Ovary (tissue), 3 donors: ENCODE data around the gene RPL22.

Source experiments
- EP300 ChIP-seq: sonication (generic); formaldehyde crosslinking; IDR thresholded peaks from one replicate; pipeline ENCODE4 v1.6.1; 2017; ENCODE audit warnings: antibody characterized with exemption
- TF ChIP-seq, protein P1 (sequence below), 3 donors: fragments of 450-650 bp in 2 of 3; fragments of 200-600 bp in 1 of 3; IDR thresholded peaks; one replicate each; pipeline versions ENCODE4 v1.5.1 to v1.8.0; 2016 to 2022; ENCODE audit warnings: antibody characterized with exemption in 3 of 3, mild to moderate bottlenecking in 1 of 3
- donor health status: DM: no; HTN: no; CAD: no.

DNA sequence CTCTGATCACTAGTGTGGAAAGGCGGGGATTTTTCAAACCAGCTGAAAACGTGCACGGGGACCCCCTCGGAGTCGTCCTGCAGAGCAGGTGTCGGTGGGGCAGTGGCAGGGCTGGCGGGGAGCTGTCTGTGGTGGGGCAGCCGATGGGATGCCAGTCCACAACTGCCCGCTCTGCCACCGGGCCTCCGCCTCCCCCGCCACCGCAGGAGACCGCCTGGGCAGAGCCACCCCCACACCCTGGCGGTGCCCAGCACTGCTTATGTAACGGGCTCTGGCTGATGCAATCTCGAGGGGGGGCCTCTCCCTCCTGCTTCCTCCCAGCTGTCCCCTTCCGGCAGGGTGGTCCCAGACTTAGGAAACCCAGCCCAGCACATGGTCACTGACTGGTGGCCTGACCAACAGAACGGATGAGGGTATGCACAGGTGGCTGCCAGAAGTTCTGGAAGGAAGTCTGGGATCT lies 28.6 kb downstream of the RPL22 start:
- TF ChIP-seq, protein P1, sequence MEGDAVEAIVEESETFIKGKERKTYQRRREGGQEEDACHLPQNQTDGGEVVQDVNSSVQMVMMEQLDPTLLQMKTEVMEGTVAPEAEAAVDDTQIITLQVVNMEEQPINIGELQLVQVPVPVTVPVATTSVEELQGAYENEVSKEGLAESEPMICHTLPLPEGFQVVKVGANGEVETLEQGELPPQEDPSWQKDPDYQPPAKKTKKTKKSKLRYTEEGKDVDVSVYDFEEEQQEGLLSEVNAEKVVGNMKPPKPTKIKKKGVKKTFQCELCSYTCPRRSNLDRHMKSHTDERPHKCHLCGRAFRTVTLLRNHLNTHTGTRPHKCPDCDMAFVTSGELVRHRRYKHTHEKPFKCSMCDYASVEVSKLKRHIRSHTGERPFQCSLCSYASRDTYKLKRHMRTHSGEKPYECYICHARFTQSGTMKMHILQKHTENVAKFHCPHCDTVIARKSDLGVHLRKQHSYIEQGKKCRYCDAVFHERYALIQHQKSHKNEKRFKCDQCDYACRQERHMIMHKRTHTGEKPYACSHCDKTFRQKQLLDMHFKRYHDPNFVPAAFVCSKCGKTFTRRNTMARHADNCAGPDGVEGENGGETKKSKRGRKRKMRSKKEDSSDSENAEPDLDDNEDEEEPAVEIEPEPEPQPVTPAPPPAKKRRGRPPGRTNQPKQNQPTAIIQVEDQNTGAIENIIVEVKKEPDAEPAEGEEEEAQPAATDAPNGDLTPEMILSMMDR (IDR thresholded peaks at IDR 0.05) = no peak
- no peak for TF ChIP-seq EP300
